ENCODE results near the gene ZRANB3.
"Not testable (repeated sequence)": the region's sequence is repeated elsewhere in the genome, so short reads cannot be mapped to it uniquely, and the experiment has no call there.

Gene ZRANB3

DNA sequence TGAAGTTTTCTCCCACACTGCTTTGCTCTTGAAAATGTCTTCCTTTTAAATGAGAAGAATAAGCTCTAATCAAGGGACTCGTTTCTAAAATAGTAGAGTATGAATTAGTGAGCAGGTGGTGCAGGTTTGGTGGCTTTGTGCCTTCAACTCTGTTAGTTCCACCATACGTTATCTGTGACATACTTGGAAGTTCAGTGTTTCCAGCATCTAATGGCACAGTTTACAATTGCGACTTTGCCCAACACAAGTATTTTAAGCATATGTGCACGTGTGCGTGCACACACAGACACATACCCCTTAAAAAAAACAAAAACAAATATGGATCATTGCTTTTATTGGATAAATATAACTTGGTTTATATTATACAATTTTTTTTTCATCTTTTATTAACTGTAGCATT is 367.1 kb downstream of the ZRANB3 start:
- no peak for DNase-seq
- in situ Hi-C loops (cut with HindIII; ENCODE audit: low pct_ligation_motif_present, low pct_unique_long_range_greater_than_20kb, low sequenced_read_pairs), result no loop called here

DNA sequence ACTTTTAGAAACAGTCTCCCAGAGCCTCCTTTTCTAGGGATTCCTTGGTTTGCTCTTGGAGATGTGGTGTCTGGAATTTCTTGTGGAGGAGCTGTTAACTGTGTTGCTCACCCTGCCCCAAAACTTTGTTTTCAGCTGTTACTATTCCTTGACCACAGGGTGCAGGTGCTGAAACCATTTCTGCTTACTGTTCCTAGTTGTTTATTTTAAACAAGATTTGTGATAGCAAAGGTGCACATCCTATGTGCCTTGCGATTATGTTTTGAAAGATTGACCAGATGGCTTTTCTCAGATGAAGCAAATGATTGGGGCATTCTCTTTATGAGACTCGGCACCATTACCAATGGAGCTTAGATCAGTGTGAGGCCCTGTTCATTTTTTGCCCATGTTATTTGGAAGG is 367.7 kb downstream of the ZRANB3 start:
- DNase-seq, result no peak
- in situ Hi-C loops (cut with HindIII; ENCODE audit: low pct_ligation_motif_present, low pct_unique_long_range_greater_than_20kb, low sequenced_read_pairs), result no loop called here

DNA sequence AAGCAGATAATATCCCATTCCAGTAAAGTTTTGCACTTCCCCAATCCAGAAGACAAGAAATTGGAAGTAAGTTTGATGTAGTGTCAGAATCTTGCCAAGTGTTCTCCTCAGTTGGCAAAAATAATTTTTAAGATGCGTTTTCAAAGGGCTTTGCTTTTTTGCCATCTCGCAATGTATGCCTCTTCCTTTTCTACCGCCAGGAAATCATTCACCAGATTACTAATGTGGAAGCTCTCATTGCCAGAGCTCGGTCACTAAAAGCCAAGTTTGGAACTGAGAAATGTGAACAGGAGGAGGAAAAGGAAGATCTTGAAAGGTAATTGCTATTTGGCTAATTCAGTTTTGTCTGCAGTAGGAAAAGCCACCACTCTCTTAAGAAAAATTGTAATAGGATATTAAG is 368.2 kb downstream of the ZRANB3 start:
- no peak for DNase-seq
- in situ Hi-C loops (cut with HindIII; ENCODE audit: low pct_ligation_motif_present, low pct_unique_long_range_greater_than_20kb, low sequenced_read_pairs), result no loop called here

DNA sequence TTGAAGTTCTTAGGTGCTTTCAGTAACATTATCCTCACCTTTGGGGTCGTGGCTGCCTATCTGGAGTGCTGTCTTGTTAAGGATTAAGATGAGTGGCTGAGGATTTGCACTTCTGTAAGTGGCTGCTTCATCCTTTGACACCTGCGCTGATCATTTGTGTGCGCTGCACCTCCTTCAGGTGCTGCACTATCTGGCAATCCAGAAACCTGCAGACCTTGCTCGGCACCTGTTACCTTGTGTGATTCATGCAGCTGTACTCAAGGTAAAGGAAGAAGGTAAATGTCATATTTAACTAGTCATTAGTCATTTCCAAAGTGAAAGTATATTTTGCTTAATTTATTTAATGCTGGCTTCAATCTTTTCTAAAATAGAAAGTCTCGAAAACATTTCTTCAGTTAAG is 368.6 kb downstream of the ZRANB3 start:
- in situ Hi-C loops (cut with HindIII; ENCODE audit: low pct_ligation_motif_present, low pct_unique_long_range_greater_than_20kb, low sequenced_read_pairs), result no loop called here
- DNase-seq, result no peak

DNA sequence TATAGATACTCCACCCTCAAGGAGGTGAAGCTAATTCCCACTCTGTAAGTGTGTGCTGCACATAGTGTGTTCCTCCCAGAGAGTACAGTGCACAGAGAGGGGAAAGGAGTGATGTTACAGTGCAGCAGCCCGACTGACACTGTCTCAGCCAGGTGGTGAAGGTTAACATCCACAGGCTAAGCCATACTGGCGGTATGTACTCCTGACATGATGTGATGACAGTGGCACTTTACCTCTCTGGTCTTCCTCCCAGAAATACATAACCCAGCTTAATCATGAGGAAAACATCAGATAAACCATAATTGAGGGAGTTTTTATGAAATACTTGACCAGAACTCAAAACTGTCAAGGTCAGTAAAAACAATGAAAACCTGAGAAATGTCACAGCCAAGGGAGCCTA is 371.8 kb downstream of the ZRANB3 start:
- DNase-seq, result no peak
- in situ Hi-C loops (cut with HindIII; ENCODE audit: low pct_ligation_motif_present, low pct_unique_long_range_greater_than_20kb, low sequenced_read_pairs), result no loop called here

DNA sequence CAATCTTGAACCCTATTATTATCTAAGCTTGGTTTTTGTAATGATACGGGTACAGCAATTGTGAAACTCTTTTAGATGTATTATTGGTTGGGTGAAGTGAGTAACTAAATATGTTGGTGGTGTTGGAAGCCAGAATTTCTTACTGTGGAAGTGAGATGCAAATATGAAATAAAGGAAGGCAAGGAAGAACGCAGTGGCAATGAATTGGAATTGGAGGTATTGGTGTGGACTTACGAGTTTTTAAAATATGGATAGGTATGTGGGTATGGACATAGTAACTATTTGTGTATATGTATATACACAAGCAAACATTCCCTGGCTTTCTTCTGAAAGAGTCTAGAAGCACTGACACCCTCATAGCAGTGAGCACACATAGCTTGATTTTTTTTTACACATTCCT is 373.2 kb downstream of the ZRANB3 start:
- no peak for DNase-seq

DNA sequence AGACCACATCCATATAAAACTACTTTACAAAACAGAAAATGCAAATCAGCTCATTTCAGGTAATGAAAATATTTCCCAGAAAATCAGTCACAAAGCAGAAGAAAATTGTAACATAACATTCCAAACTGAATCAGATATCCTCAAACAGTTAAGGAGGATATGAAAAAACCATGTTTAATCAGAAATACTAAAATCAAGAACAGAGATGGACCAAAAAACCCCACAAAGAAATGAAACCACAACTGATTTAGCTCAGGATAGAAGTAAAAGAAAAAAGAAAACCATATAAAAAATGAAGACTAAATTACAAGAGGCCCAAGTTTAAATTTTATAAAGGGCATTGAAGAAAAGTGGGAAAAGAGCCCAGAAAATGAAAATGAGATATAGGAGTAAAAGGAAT is 376.1 kb downstream of the ZRANB3 start:
- in situ Hi-C loops (cut with HindIII; ENCODE audit: low pct_ligation_motif_present, low pct_unique_long_range_greater_than_20kb, low sequenced_read_pairs), result no loop called here
- DNase-seq, result no peak

More for the DNA sequence above, 373.2 kb downstream of the ZRANB3 start:
- in situ Hi-C loops (cut with HindIII; ENCODE audit: low pct_ligation_motif_present, low pct_unique_long_range_greater_than_20kb, low sequenced_read_pairs), result no loop called here

DNA sequence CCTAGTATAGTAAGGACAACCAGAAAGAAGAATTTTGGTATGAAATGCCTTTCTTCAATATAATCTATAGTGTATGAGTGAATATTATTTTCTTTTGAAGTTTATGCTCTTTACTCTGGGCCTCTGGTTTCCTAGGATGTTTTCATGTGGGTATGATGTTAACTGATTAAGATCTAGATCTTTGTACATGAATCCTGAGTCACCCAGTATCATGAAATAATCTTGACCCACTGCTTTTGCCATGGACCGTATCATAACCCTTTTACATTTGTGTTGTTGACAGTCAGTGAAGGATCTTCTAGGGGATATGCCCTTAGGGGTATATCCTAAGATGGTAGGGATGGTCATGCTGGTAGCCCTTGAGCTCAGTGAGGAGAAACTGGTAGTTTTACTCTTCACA is 378.7 kb downstream of the ZRANB3 start:
- DNase-seq, result no peak
- in situ Hi-C loops (cut with HindIII; ENCODE audit: low pct_ligation_motif_present, low pct_unique_long_range_greater_than_20kb, low sequenced_read_pairs), result no loop called here

DNA sequence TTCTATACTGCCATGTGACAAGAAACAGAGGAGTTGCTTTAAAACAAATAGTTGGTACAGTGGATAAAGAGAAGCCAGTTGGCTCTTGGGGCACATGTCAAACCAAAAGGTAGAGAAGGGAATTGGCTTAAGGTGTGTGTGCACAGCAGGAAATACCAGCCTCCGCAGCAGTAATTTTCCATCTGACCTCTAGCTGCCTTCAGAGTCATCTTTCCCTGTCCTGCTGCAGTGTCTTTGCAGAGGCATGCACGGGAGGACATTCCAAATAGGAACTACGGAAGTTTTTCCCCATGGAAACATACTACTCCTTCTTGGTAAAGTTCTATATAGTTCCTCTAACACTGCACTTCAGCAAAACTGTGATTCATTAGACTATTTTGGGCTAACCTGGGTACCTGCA is 379.4 kb downstream of the ZRANB3 start:
- in situ Hi-C loops (cut with HindIII; ENCODE audit: low pct_ligation_motif_present, low pct_unique_long_range_greater_than_20kb, low sequenced_read_pairs), result no loop called here

DNA sequence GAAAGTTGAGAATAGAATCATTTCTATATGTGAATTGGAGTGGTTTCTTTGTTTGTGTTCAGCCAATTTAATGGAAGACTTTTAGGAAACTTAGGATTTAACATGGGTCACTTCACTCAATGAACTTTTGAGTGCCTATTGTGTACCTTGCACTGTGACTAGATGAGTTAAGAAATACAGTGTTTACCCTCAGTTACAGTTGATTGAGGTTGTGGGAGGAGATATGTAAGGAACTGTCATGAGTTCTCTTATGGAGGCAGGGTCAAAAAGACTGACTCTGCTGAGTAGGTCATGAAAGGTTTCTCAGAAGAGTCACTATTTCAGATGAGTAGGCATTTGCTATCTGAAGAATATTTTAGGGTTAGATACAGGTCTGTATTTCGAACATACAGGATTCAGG is 380.3 kb downstream of the ZRANB3 start:
- DNase-seq, result no peak
- in situ Hi-C loops (cut with HindIII; ENCODE audit: low pct_ligation_motif_present, low pct_unique_long_range_greater_than_20kb, low sequenced_read_pairs), result no loop called here

More for the DNA sequence above, 379.4 kb downstream of the ZRANB3 start:
- DNase-seq, result no peak

DNA sequence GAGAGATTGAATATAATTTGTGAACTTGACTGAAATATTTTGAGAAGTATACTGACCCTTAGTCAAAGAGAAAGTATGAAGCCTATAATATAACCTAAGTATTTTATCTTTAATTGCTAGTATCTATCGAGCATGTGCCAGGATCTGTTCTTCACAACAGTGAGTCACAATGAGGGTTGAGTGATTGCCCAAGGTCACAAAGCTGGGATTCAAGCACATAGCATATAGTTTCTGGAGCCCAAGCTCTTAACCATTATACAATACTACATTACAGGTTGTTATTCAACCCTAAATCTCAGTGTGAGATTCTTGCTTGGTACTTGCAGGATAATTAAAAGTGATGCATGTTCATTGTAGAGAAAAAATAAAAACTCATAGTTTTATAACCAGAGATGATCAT is 381.8 kb downstream of the ZRANB3 start:
- in situ Hi-C loops (cut with HindIII; ENCODE audit: low pct_ligation_motif_present, low pct_unique_long_range_greater_than_20kb, low sequenced_read_pairs), result no loop called here
- no peak for DNase-seq

DNA sequence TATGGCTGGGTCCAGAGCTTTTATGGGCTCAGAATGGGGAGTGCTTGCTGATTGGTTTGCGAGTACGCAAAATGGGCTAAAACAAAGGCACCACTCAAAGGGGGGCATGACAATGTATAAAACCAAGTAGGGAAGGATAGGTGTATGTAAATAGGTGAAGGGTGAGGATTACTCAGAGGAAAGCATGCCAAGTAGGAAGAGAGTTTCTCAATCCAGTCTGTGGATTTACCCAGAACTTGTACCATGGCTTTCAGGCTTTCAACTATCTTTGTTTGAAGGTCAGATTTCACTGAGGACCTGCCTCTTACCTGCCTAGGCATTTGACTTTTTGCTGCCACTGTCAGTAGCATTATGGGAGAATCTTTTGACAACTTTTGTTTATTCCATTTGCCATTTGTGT is 386.7 kb downstream of the ZRANB3 start:
- in situ Hi-C loops (cut with HindIII; ENCODE audit: low pct_ligation_motif_present, low pct_unique_long_range_greater_than_20kb, low sequenced_read_pairs), result no loop called here
- DNase-seq, result no peak

DNA sequence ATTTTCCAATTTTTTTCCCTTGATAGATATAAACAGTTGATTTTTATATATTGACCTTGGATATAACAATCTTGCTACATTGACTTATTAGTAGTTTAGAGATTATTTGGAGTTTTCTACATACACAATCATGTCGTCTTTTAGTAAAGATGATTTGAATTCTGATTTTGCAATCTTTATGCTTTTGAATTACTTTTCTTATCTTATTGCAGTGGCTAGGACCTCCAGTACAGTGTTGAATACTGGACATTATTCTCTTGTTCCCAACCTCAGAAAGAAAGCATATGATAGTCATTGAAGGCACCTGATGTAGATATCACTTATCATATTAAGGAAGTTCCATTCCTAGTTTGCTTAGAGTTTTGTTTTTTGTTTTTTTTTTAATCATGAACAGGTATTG is 388.7 kb downstream of the ZRANB3 start:
- DNase-seq, result no peak
- in situ Hi-C loops (cut with HindIII; ENCODE audit: low pct_ligation_motif_present, low pct_unique_long_range_greater_than_20kb, low sequenced_read_pairs), result no loop called here

DNA sequence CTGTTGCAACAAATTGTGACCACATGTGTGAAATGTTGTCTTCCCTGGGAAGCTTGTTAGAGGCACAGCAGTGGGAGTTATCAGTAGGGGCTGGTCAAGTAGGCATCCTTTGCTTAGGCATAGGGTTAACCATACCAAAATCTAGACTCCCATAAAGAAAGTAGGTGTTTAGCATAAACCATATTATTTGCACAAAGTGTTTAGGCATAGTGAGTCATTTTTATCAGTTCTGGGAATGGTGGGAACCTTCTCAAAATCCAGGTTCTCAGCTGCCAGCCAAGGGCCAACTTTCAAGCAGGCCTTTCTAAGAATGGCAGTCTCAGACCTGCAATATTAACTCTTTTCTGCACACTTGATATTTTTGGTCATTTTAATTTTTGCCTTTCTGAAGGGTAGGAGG is 390.4 kb downstream of the ZRANB3 start:
- no peak for DNase-seq
- in situ Hi-C loops (cut with HindIII; ENCODE audit: low pct_ligation_motif_present, low pct_unique_long_range_greater_than_20kb, low sequenced_read_pairs), result no loop called here

DNA sequence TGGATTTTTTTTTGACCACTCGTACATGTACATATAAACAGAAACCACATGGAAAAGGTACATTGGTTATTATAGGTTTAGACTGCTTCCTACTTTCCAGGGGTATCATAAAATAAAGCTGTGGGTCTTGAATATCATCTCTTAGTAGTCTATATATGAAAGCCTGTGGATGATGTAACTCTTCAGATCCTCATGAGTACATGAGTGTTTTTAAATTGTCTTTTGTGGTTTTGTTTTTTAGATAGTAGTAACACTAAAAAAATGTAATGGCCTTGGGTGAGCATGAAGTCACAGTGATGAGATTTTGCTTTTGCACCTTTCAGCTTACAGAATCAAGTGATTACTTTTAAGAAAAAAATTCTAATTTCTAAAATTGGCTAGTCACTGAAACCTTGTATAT is 398.7 kb downstream of the ZRANB3 start:
- in situ Hi-C loops (cut with HindIII; ENCODE audit: low pct_ligation_motif_present, low pct_unique_long_range_greater_than_20kb, low sequenced_read_pairs), result no loop called here
- no peak for DNase-seq

DNA sequence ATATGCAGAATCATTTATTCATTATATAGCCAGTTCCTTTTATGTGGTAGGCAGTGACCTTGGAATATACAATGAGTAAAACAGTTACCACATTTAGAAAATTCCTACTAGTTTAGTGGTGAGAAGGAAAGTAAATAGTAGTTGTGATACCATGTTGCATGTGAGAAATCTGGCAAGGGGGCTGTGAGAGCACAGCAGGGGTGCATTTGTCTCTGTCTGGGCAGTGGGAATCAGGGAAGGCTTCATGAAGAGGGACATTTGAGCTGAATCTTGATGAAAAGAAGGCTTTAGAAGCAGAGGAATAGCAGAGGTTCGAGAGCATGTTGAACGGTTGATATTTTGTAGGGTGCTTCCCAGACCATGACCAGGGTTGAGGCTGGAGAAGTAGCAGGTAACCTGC is 400.3 kb downstream of the ZRANB3 start:
- in situ Hi-C loops (cut with HindIII; ENCODE audit: low pct_ligation_motif_present, low pct_unique_long_range_greater_than_20kb, low sequenced_read_pairs), result no loop called here
- DNase-seq, result no peak

DNA sequence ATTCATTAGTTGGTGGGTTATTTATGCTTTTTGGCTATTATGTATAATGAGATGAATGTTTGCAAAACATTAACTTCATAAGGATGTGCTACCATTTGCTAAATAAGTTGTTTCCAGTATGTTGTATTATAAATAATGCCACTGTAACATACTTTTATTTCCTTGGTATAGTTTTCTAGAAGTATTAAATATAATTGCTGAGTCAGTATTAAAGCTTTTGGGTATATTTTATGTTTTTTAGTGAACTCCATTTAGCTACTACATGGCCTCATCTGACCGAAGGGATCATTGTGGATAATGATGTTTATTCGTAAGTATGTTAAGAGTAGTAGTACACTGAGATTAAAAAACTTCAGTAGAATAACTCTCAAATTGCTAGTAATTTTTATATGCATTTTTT is 405.1 kb downstream of the ZRANB3 start:
- no peak for DNase-seq
- in situ Hi-C loops (cut with HindIII; ENCODE audit: low pct_ligation_motif_present, low pct_unique_long_range_greater_than_20kb, low sequenced_read_pairs), result no loop called here

DNA sequence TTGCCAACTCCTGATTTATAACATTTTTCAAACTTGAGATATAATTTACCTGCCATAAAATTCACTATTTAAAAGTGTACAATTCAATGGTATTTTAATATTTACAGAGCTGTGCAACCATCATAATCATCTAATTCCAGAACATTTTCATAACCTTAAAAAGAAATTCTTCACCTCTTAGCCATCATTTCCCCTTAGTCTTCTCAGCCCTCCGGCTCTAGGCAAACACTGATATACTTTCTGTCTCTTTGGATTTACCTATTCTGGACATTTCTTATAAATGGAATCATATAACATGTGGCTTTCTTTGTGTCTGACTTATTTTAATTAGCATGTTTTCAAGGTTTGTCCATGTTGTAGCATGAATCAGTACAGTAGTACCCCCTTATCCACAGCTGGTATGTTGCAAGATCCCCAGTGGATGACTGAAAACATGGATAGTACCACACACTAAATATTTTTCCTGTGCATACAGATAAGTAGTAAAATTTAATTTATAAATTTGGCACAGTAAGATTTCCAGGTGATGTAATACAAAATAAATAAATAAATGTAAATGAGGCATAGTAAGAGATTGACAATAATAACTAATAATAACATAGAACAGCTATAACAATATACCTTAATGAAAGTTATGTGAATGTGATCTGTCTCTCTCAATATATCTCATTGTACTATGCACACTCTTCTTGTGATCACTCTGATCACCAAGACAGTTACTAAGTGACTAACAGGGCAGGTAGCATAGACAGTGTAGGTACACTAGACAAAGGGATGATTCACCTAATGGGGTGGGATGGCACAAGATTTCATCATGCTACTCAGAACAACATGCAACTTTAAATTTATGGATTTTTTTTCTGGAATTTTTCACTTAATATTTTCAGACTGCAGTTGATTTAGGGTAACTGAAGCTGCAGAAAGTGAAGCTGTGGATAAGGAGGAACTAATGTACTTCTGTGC is 405.8 kb downstream of the ZRANB3 start:
- no peak for DNase-seq
- in situ Hi-C loops (cut with HindIII; ENCODE audit: low pct_ligation_motif_present, low pct_unique_long_range_greater_than_20kb, low sequenced_read_pairs), result no loop called here

DNA sequence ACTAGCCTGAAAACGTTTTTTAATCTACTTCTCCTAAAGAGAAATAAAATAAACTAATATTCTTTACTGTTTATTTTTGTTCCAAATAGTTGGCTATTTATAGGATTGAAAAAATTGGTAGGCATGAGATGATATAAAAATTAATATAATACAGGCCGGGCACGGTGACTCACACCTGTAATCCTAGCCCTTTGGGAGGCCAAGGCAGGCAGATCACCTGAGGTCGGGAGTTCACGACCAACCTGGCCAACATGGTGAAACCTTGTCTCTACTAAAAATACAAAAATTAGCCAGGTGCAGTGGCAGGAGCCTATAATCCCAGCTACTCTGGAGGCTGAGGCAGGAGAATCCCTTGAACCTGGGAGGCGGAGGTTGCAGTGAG is 409.4 kb downstream of the ZRANB3 start:
- DNase-seq; in situ Hi-C loops (cut with HindIII; ENCODE audit: low pct_ligation_motif_present, low pct_unique_long_range_greater_than_20kb, low sequenced_read_pairs): not testable (repeated sequence)

DNA sequence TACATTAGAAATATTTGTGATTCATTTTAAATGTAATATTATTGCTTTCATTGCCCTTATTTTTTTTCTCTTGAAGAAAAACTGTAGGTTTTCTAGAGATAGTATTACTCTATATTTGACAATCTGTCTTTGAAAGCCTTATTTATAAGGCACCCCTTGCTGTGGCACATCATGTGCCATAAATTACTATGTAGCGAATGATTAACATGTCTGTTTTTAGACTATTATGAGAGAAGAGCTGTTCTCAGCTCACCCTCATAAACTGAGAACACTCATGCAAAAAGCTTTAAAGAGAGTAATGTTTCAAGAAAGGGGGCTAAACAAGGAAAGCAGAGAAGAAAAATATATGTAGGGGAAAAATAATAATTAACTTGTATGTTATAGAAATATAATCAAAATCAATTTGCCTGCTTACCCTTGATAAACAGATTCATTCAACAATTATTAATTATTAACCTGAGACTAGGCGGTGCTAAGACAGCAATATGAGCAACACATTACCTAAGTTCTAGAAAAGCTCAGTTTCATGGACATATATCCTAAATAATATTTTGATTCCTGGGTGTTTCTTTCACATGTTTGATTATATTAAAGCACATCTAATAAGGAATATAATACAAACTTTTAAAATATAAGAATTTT is 409.9 kb downstream of the ZRANB3 start:
- DNase-seq, result peak; percentile 42
- in situ Hi-C loops (cut with HindIII; ENCODE audit: low pct_ligation_motif_present, low pct_unique_long_range_greater_than_20kb, low sequenced_read_pairs), result no loop called here

Measured in ACHN (cell line).